Skeletal muscle tissue (tissue), 4 donors: ENCODE data around the gene SERPINB7. TPM values are rescaled to one million over a fixed set of nuclear protein-coding genes. Genes with fewer than 3 reads are reported as not detected.

Experiments used
- H3K27ac ChIP-seq: one replicate; pipeline ENCODE4 v1.7.0; 2013; ENCODE audit warnings: mild to moderate bottlenecking, low read depth, low read length, inconsistent platforms
- H3K27me3 ChIP-seq, 3 donors: one replicate each; pipeline ENCODE4 v1.7.0; 2013; ENCODE audit warnings: low read length in 3 of 3; ENCODE audit not compliant: control insufficient read depth in 3 of 3, insufficient read depth in 3 of 3
- H3K36me3 ChIP-seq, 3 donors: one replicate each; pipeline ENCODE4 v1.7.0; 2013; ENCODE audit warnings: low read length in 3 of 3; ENCODE audit not compliant: control insufficient read depth in 3 of 3, insufficient read depth in 3 of 3
- H3K4me1 ChIP-seq, 3 donors: one replicate each; pipeline ENCODE4 v1.7.0; 2013; ENCODE audit warnings: low read length in 3 of 3, mild to moderate bottlenecking in 3 of 3; ENCODE audit not compliant: control insufficient read depth in 3 of 3, insufficient read depth in 3 of 3
- H3K4me3 ChIP-seq, 3 donors: one replicate each; pipeline ENCODE4 v1.7.0; 2013; ENCODE audit warnings: low read length in 3 of 3
- H3K9ac ChIP-seq, 3 donors: one replicate each; pipeline ENCODE4 v1.7.0; 2013; ENCODE audit warnings: low read length in 3 of 3, mild to moderate bottlenecking in 3 of 3, moderate library complexity in 2 of 3, low read depth in 1 of 3
- H3K9me3 ChIP-seq, 3 donors: one replicate each; pipeline ENCODE4 v1.7.0; 2013; ENCODE audit warnings: low read length in 3 of 3; ENCODE audit not compliant: control insufficient read depth in 3 of 3
- total RNA-seq: library from RNA; depleted of rRNA; stranded (reverse); fragments of >200 nt; gene quantifications from one replicate; pipeline ENCODE4 v1.2.3, GENCODE V29; 2014
- donor health status: Osteomylitis.

The SERPINB7 gene
- total RNA-seq, 1 donor from 2014 or later, result not detected

GRCh38 chr18:63836456-63836855 is 61.2 kb downstream of the SERPINB7 start:
- no peaks in the 10 kb centered on the region for H3K4me1 ChIP-seq
- no peak overlapping the region for H3K4me3 ChIP-seq
- H3K27me3 ChIP-seq, result no peaks in the 10 kb centered on the region
- no peaks in the 10 kb centered on the region for H3K36me3 ChIP-seq
- H3K9me3 ChIP-seq, result no peaks in the 10 kb centered on the region
- H3K27ac ChIP-seq, result no peak overlapping the region
- no peak overlapping the region for H3K9ac ChIP-seq

DNA sequence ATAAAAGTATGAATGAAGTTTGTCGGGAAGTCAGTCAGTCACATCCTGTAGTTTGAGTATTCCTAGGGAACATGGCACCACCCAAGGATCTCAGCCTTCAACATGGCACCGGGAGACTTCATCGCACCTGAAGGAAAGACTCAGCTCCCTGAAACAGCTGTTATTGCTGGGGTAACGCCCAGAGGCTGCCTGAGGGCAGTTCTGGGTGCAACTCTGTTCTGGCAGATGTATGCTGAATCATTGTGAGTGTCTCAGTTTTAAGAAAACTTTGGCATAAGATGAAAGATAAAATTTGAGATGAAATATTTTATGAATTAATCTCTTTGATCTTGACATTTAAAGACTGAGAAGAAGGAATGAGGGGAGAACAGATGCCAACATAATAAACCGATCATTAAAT is 62.4 kb downstream of the SERPINB7 start:
- Histone ChIP-seq H3K4me1 (no peaks in the 10 kb centered on the region), H3K9ac (no peak overlapping the region), H3K9me3 (no peaks in the 10 kb centered on the region), H3K27me3 (peaks cover 0 to 2% (median 0%) of the 10 kb centered on the region in 3 donors), H3K27ac (no peak overlapping the region), H3K4me3 (no peak overlapping the region), H3K36me3 (no peaks in the 10 kb centered on the region)

DNA sequence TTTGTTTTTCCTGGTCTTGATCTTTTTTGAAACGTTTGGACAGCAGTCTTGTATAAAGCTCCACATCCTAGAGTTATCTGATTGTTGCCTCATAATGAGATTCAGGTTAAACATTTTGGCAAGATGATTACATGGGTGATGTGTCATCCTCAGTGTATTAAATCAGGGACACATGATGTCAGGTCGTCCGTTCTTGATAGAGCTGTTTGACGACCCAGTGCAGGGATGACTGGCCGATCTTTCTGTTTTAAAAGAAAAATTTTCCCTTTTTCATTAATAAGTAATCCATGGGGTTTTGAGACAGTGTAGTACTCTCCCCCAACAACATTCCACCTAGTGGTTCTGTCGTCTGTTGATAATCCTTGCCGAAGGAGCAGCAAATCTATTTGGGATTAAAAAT is 67.8 kb downstream of the SERPINB7 start:
- no peaks in the 10 kb centered on the region for H3K36me3 ChIP-seq
- peaks cover 0 to 2% (median 0%) of the 10 kb centered on the region in 3 donors for H3K27me3 ChIP-seq
- H3K27ac ChIP-seq, result no peak overlapping the region
- H3K4me1 ChIP-seq, result no peaks in the 10 kb centered on the region
- no peak overlapping the region for H3K4me3 ChIP-seq
- H3K9ac ChIP-seq, result no peak overlapping the region
- no peaks in the 10 kb centered on the region for H3K9me3 ChIP-seq

GRCh38 chr18:63844254-63844653 is 69.0 kb downstream of the SERPINB7 start:
- Histone ChIP-seq H3K9me3 (no peaks in the 10 kb centered on the region), H3K36me3 (no peaks in the 10 kb centered on the region), H3K27me3 (peaks cover 0 to 2% (median 0%) of the 10 kb centered on the region in 3 donors), H3K9ac (no peak overlapping the region), H3K4me3 (no peak overlapping the region), H3K4me1 (no peaks in the 10 kb centered on the region), H3K27ac (no peak overlapping the region)

DNA sequence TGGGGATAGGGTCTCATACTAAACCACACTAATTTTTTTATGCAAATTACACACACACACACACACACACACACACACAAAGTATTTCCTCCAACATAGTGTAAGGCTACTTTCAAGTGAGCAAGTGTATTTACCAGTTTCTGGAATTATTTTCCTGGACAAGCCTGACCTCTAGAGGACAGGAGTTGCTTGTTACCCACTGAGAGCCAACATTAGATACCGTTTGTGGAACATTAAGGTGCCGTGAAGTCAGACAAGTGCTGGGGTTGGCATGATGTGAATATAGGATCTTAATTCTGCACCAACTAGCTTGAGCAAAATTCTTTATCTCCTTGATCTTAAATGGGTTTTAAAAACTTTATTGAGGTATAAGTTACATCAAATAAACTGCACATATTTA is 72.9 kb downstream of the SERPINB7 start:
- Histone ChIP-seq H3K9ac (no peak overlapping the region), H3K36me3 (no peaks in the 10 kb centered on the region)

GRCh38 chr18:63850020-63850419 is 74.8 kb downstream of the SERPINB7 start:
- Histone ChIP-seq H3K27me3 (no peaks in the 10 kb centered on the region), H3K27ac (no peak overlapping the region), H3K4me3 (no peak overlapping the region), H3K9me3 (no peaks in the 10 kb centered on the region), H3K36me3 (no peaks in the 10 kb centered on the region), H3K4me1 (no peaks in the 10 kb centered on the region), H3K9ac (no peak overlapping the region)

More for the DNA sequence above, 72.9 kb downstream of the SERPINB7 start:
- Histone ChIP-seq H3K9me3 (no peaks in the 10 kb centered on the region), H3K4me1 (no peaks in the 10 kb centered on the region), H3K27ac (no peak overlapping the region), H3K4me3 (no peak overlapping the region), H3K27me3 (no peaks in the 10 kb centered on the region)

DNA sequence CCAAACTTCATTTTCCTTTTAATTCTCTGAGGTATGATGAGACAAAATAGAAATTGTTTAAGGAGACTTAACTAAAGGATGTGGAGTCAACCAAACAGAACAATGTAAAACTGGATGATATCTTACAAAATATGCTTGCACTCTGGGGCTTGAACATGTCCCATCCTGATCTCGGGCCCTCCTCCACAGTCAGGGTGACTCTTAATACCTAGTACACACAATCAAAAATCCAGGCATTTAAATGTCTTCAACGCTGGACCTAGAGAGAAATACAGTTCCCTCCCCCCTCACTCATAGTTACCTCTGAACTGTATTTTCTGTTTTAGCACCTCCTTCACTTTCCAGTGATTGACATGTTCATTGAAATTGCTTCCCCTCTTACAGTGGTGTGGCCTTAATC is 75.4 kb downstream of the SERPINB7 start:
- Histone ChIP-seq H3K36me3 (no peaks in the 10 kb centered on the region), H3K9ac (no peak overlapping the region), H3K27me3 (no peaks in the 10 kb centered on the region), H3K4me3 (no peak overlapping the region), H3K9me3 (no peaks in the 10 kb centered on the region), H3K27ac (no peak overlapping the region), H3K4me1 (no peaks in the 10 kb centered on the region)

Other genes starting within 250 kb of the SERPINB7 start
- not detected for gene SERPINB12, start 233.0 kb upstream of the SERPINB7 start, total RNA-seq
- gene SERPINB13, start 188.1 kb upstream of the SERPINB7 start, total RNA-seq, result not detected
- gene SERPINB4, start 131.2 kb upstream of the SERPINB7 start, total RNA-seq, result not detected
- not detected for gene SERPINB3, start 113.5 kb upstream of the SERPINB7 start, total RNA-seq
- not detected for gene SERPINB11, start 72.5 kb upstream of the SERPINB7 start, total RNA-seq
- not detected for gene SERPINB2, start 112.3 kb downstream of the SERPINB7 start, total RNA-seq
- 1.0 TPM for gene SERPINB10, start 132.5 kb downstream of the SERPINB7 start, total RNA-seq
- gene HMSD, start 173.9 kb downstream of the SERPINB7 start, total RNA-seq, result not detected
- gene SERPINB8, start 194.7 kb downstream of the SERPINB7 start, total RNA-seq, result 1.0 TPM